Fibroblast of lung (primary cell): Measurements from ENCODE around the gene DYRK1A. TPM values are rescaled to one million over a fixed set of nuclear protein-coding genes. Genes with fewer than 3 reads are reported as not detected.

Experiments used
- DNase-seq, 2 donors: peaks; one replicate each; pipeline versions ENCODE4 v3.0.0 to v3.0.0-alpha.2; 2010; ENCODE audit warnings: low read depth in 2 of 2
- H2AFZ ChIP-seq: 2 replicates; pipeline ENCODE4 v1.5.1; 2012; ENCODE audit warnings: low read length, control low read depth, inconsistent platforms
- H3K27ac ChIP-seq: 2 replicates; pipeline ENCODE4 v1.5.1; 2011; ENCODE audit warnings: low read length, control low read depth; ENCODE audit not compliant: insufficient read depth
- H3K27me3 ChIP-seq: 2 replicates; pipeline ENCODE4 v1.5.1; 2011; ENCODE audit warnings: mild to moderate bottlenecking, low read length; ENCODE audit not compliant: control insufficient read depth, insufficient read depth
- H3K36me3 ChIP-seq: 2 replicates; pipeline ENCODE4 v1.5.1; 2011; ENCODE audit warnings: low read length; ENCODE audit not compliant: control insufficient read depth, insufficient read depth
- H3K4me1 ChIP-seq: 2 replicates; pipeline ENCODE4 v1.5.1; 2011; ENCODE audit warnings: low read length; ENCODE audit not compliant: control insufficient read depth, insufficient read depth; ENCODE audit errors: extremely low read depth
- H3K4me2 ChIP-seq: 2 replicates; pipeline ENCODE4 v1.5.1; 2011; ENCODE audit warnings: low read length, control low read depth; ENCODE audit not compliant: insufficient read depth; ENCODE audit errors: extremely low read depth
- H3K4me3 ChIP-seq, 4 experiments: fragments of 200-600 bp in 1 of 4; sonication (generic) in 1 of 4; replicated peaks in 1 of 4; 2 replicates each; pipeline ENCODE4 v1.5.1; 2011 to 2016; ENCODE audit warnings: low read length in 4 of 4, low read depth in 3 of 4, mild to moderate bottlenecking in 3 of 4, control low read depth in 2 of 4, inconsistent platforms in 1 of 4, mixed read lengths in 1 of 4; ENCODE audit not compliant: insufficient read depth in 1 of 4; ENCODE audit errors: control extremely low read depth in 1 of 4
- H3K79me2 ChIP-seq: 2 replicates; pipeline ENCODE4 v1.5.1; 2012; ENCODE audit warnings: mild to moderate bottlenecking, low read length, inconsistent platforms; ENCODE audit not compliant: control insufficient read depth, insufficient read depth
- H3K9ac ChIP-seq: 2 replicates; pipeline ENCODE4 v1.5.1; 2011; ENCODE audit warnings: mild to moderate bottlenecking, low read length, control low read depth; ENCODE audit not compliant: insufficient read depth
- H3K9me3 ChIP-seq: 2 replicates; pipeline ENCODE4 v1.5.1; 2012; ENCODE audit warnings: low read depth, low read length; ENCODE audit not compliant: control insufficient read depth, insufficient read depth
- H4K20me1 ChIP-seq: 2 replicates; pipeline ENCODE4 v1.5.1; 2011; ENCODE audit warnings: low read length; ENCODE audit not compliant: control insufficient read depth, insufficient read depth; ENCODE audit errors: extremely low read depth
- CTCF ChIP-seq, 2 donors: IDR thresholded peaks in 1 of 2; conservative IDR thresholded peaks in 1 of 2; 1 replicate in 1 of 2; 2 replicates in 1 of 2; pipeline ENCODE4 v1.5.1; 2011 to 2012; ENCODE audit warnings: low read length in 2 of 2, control low read depth in 1 of 2, inconsistent platforms in 1 of 2, low read depth in 1 of 2, mild to moderate bottlenecking in 1 of 2
- EZH2 ChIP-seq: IDR thresholded peaks from 2 replicates; pipeline ENCODE4 v1.5.1; 2012; ENCODE audit warnings: low read length, control low read depth, mild to moderate bottlenecking; ENCODE audit errors: missing control alignments
- polyA minus RNA-seq: library from RNA; depleted of rRNA, polyadenylated mRNA; stranded (reverse); fragments of >200 nt; gene quantifications from 2 replicates; pipeline ENCODE4 v1.2.3, GENCODE V29; 2011; ENCODE audit warnings: low replicate concordance
- polyA plus RNA-seq, 2 donors: library from polyadenylated mRNA; depleted of rRNA in 1 of 2; stranded (reverse) in 1 of 2; unstranded in 1 of 2; fragments of >200 nt; gene quantifications; 2 replicates each; pipeline ENCODE4 v1.2.1, GENCODE V29; 2011 to 2012; ENCODE audit warnings: missing spikeins in 1 of 2
- total RNA-seq: library from RNA; depleted of rRNA; stranded (reverse); fragments of >200 nt; gene quantifications from 2 replicates; pipeline ENCODE4 v1.2.1, GENCODE V29; 2014

Gene DYRK1A
- 57.5 and 64.1 TPM in 2 replicates for total RNA-seq
- polyA plus RNA-seq: 44.6 and 45.9 TPM in 2 replicates
- polyA plus RNA-seq (2012): 16.6 and 22.0 TPM in 2 replicates
- polyA minus RNA-seq: 83.1 and 171 TPM in 2 replicates

GRCh38 chr21:37366482-37367316, at the start of gene DYRK1A:
Gene DYRK1A (plus strand): TSS chr21:37366773. CDS start chr21:37420375, 53,602 bp downstream.
- H3K4me2 ChIP-seq: peak within 1 kb of the TSS; percentile 84
- H3K27me3 ChIP-seq: no peaks in the 10 kb centered on the region
- H3K79me2 ChIP-seq: peaks cover 48% of the 10 kb centered on the region
- TF ChIP-seq EZH2 (no peak), CTCF (conservative IDR thresholded peaks at IDR 0.05 in 1 of 2, IDR thresholded peaks at IDR 0.05 in 1 of 2; ENCODE audit: low read depth in 1 of 2, low read length in 2 of 2) (no peak)
- peak; percentile 98 to 99 for DNase-seq
- H3K4me3 ChIP-seq: peak within 1 kb of the TSS; percentile 84 to 91 (median 86)
- H2AFZ ChIP-seq: peak within 1 kb of the TSS; percentile 45
- no peaks in the 10 kb centered on the region for H4K20me1 ChIP-seq
- H3K4me1 ChIP-seq: no peaks in the 10 kb centered on the region
- peak within 1 kb of the TSS; percentile 98 for H3K27ac ChIP-seq
- peak within 1 kb of the TSS; percentile 97 for H3K9ac ChIP-seq
- no peaks in the 10 kb centered on the region for H3K36me3 ChIP-seq
- H3K9me3 ChIP-seq: no peaks in the 10 kb centered on the region

GRCh38 chr21:37319551-37319950, 47.0 kb upstream of the DYRK1A start:
- no peak for TF ChIP-seq EZH2
- no peak for TF ChIP-seq CTCF (conservative IDR thresholded peaks at IDR 0.05 in 1 of 2, IDR thresholded peaks at IDR 0.05 in 1 of 2; ENCODE audit: low read depth in 1 of 2, low read length in 2 of 2)
- Histone ChIP-seq H3K27ac (no peak overlapping the region), H3K4me1 (no peaks in the 10 kb centered on the region), H3K36me3 (no peaks in the 10 kb centered on the region), H3K9me3 (no peaks in the 10 kb centered on the region), H4K20me1 (no peaks in the 10 kb centered on the region), H3K79me2 (no peaks in the 10 kb centered on the region), H3K9ac (no peak overlapping the region), H3K4me2 (no peak overlapping the region), H3K4me3 (no peak overlapping the region), H3K27me3 (no peaks in the 10 kb centered on the region), H2AFZ (no peak overlapping the region)
- no peak for DNase-seq

- Histone ChIP-seq H3K9me3 (no peaks in the 10 kb centered on the region), H3K9ac (no peak overlapping the region), H4K20me1 (no peaks in the 10 kb centered on the region), H3K4me1 (no peaks in the 10 kb centered on the region), H3K4me2 (no peak overlapping the region), H3K79me2 (no peaks in the 10 kb centered on the region), H3K27me3 (no peaks in the 10 kb centered on the region), H2AFZ (no peak overlapping the region), H3K36me3 (no peaks in the 10 kb centered on the region), H3K4me3 (no peak overlapping the region), H3K27ac (no peak overlapping the region)
- TF ChIP-seq CTCF (conservative IDR thresholded peaks at IDR 0.05 in 1 of 2, IDR thresholded peaks at IDR 0.05 in 1 of 2; ENCODE audit: low read depth in 1 of 2, low read length in 2 of 2): no peak
- no peak for TF ChIP-seq EZH2
- DNase-seq: no peak
Observed at GRCh38 chr21:37322084-37322483, 44.5 kb upstream of the DYRK1A start.
